H1 (cell line): ENCODE measurements around the gene PORCN.

Experiments used
- CEBPB ChIP-seq: IDR thresholded peaks from 2 replicates; pipeline ENCODE4 v1.6.1; 2012; ENCODE audit warnings: low read depth, low read length
- CREB1 ChIP-seq: IDR thresholded peaks from 2 replicates; pipeline ENCODE4 v1.6.1; 2012; ENCODE audit warnings: inconsistent platforms
- GABPA ChIP-seq: IDR thresholded peaks from 2 replicates; pipeline ENCODE4 v1.6.1; 2011; ENCODE audit warnings: mild to moderate bottlenecking, low read length, moderate library complexity, borderline replicate concordance; ENCODE audit not compliant: insufficient read depth
- POLR2A ChIP-seq, 2 experiments: IDR thresholded peaks; 1 replicate in 1 of 2; 2 replicates in 1 of 2; pipeline ENCODE4 v1.6.1; 2011; ENCODE audit warnings: low read depth in 2 of 2, low read length in 2 of 2, mild to moderate bottlenecking in 2 of 2; ENCODE audit errors: control extremely low read depth in 1 of 2
- RNF2 ChIP-seq: fragments of 200-900, 300-1000 bp; sonication (generic); IDR thresholded peaks from 2 replicates; pipeline ENCODE4 v1.7.1; 2016; ENCODE audit warnings: borderline replicate concordance, low read depth, mild to moderate bottlenecking, antibody characterized with exemption, low read length; ENCODE audit not compliant: poor library complexity, severe bottlenecking; ENCODE audit errors: missing control alignments
- RXRA ChIP-seq: IDR thresholded peaks from 2 replicates; pipeline ENCODE4 v1.6.1; 2011; ENCODE audit warnings: low read depth, mild to moderate bottlenecking, low read length, moderate library complexity; ENCODE audit not compliant: insufficient read depth
- SAP30 ChIP-seq: fragments of 300-600 bp; sonication (generic); IDR thresholded peaks from 2 replicates; pipeline ENCODE4 v1.7.1; 2012; ENCODE audit warnings: low read length, moderate library complexity, mild to moderate bottlenecking, inconsistent platforms; ENCODE audit not compliant: insufficient read depth, insufficient replicate concordance
- SP1 ChIP-seq: IDR thresholded peaks from 2 replicates; pipeline ENCODE4 v1.6.1; 2011; ENCODE audit warnings: low read depth, low read length
- TEAD4 ChIP-seq: IDR thresholded peaks from 2 replicates; pipeline ENCODE4 v1.6.1; 2012; ENCODE audit warnings: low read depth, low read length, inconsistent platforms, mixed read lengths
- USF2 ChIP-seq: IDR thresholded peaks from 2 replicates; pipeline ENCODE4 v1.6.1; 2011; ENCODE audit warnings: low read length, improper control_type of control experiment
- YY1 ChIP-seq: IDR thresholded peaks from 2 replicates; pipeline ENCODE4 v1.6.1; 2011; ENCODE audit warnings: low read depth, mild to moderate bottlenecking, low read length
- TF ChIP-seq, protein P1 (sequence below), 3 experiments: IDR thresholded peaks; 1 replicate in 2 of 3; 2 replicates in 1 of 3; pipeline versions ENCODE4 v1.5.1 to v1.6.1; 2011; ENCODE audit warnings: low read length in 3 of 3, mild to moderate bottlenecking in 3 of 3, inconsistent platforms in 2 of 3, low read depth in 1 of 3, moderate library complexity in 1 of 3; ENCODE audit not compliant: insufficient read depth in 1 of 3; ENCODE audit errors: control extremely low read depth in 1 of 3

GRCh38 chrX:48538641-48539344 lies 30.0 kb downstream of the PORCN start:
- TF ChIP-seq YY1 (no peak), TEAD4 (no peak), RXRA (no peak), SAP30 (no peak), CEBPB (no peak), SP1 (no peak), RNF2 (no peak), POLR2A (IDR thresholded peaks at IDR 0.05; ENCODE audit: control extremely low read depth in 1 of 2, low read depth in 2 of 2, low read length in 2 of 2) (no peak), USF2 (no peak), GABPA (no peak), CREB1 (no peak)
- TF ChIP-seq, protein P1, sequence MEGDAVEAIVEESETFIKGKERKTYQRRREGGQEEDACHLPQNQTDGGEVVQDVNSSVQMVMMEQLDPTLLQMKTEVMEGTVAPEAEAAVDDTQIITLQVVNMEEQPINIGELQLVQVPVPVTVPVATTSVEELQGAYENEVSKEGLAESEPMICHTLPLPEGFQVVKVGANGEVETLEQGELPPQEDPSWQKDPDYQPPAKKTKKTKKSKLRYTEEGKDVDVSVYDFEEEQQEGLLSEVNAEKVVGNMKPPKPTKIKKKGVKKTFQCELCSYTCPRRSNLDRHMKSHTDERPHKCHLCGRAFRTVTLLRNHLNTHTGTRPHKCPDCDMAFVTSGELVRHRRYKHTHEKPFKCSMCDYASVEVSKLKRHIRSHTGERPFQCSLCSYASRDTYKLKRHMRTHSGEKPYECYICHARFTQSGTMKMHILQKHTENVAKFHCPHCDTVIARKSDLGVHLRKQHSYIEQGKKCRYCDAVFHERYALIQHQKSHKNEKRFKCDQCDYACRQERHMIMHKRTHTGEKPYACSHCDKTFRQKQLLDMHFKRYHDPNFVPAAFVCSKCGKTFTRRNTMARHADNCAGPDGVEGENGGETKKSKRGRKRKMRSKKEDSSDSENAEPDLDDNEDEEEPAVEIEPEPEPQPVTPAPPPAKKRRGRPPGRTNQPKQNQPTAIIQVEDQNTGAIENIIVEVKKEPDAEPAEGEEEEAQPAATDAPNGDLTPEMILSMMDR (IDR thresholded peaks at IDR 0.05; ENCODE audit: control extremely low read depth in 1 of 3, insufficient read depth in 1 of 3, low read depth in 1 of 3, low read length in 3 of 3), result no peak
